ENCODE results near the gene NKAIN1. TPM values are rescaled to one million over a fixed set of nuclear protein-coding genes. Genes with fewer than 3 reads are reported as not detected.
"Not testable (repeated sequence)": the region's sequence is repeated elsewhere in the genome, so short reads cannot be mapped to it uniquely, and the experiment has no call there.

The NKAIN1 gene
- total RNA-seq, 1 experiment from 2014 or later = 36.8 TPM

GRCh38 chr1:31198600-31198999, 41.1 kb downstream of the NKAIN1 start:
- TF ChIP-seq PREB (CRISPR knock-in tag; IDR thresholded peaks at IDR 0.05; ENCODE audit: borderline replicate concordance) = no peak
- H3K4me1 Mint-ChIP-seq = peaks cover 22% of the 10 kb centered on the region
- ATAC-seq (peak; percentile 31; the same call in 1 of the 2 replicates), DNase-seq (ENCODE audit: low spot score) (no peak)
- ChIA-PET CTCF (interaction anchor here (0.6 to 4.5 kb wide), 5 partner anchors 9 to 365 kb away, joined by 3 to 69 read pairs (median 5); no protein-coding TSS in a partner anchor), POLR2A (no interaction called here)
- H3K27me3 Mint-ChIP-seq (ENCODE audit: low read depth) = no peaks in the 10 kb centered on the region
- H3K27ac Mint-ChIP-seq = no peak overlapping the region
- H3K9me3 Mint-ChIP-seq = no peaks in the 10 kb centered on the region
- no peak overlapping the region for H3K4me3 Mint-ChIP-seq
- no peaks in the 10 kb centered on the region for H3K36me3 Mint-ChIP-seq

GRCh38 chr1:31198150-31198549, 41.5 kb downstream of the NKAIN1 start:
- no peak overlapping the region for H3K4me3 Mint-ChIP-seq
- CTCF ChIA-PET = interaction anchor here (0.9 to 4.5 kb wide), 3 partner anchors 8 to 366 kb away, joined by 4 to 69 read pairs (median 6); no protein-coding TSS in a partner anchor
- H3K27ac Mint-ChIP-seq = 0 out of 2 replicates have a peak overlapping the region, but pooled peaks have one; percentile 20
- POLR2A ChIA-PET = no interaction called here
- no peaks in the 10 kb centered on the region for H3K27me3 Mint-ChIP-seq (ENCODE audit: low read depth)
- no peaks in the 10 kb centered on the region for H3K36me3 Mint-ChIP-seq
- H3K4me1 Mint-ChIP-seq = peaks cover 22% of the 10 kb centered on the region
- DNase-seq (ENCODE audit: low spot score) (no peak), ATAC-seq (no peak)
- no peak for TF ChIP-seq ERG (CRISPR knock-in tag; IDR thresholded peaks at IDR 0.05)
- no peak for TF ChIP-seq ATF6 (CRISPR knock-in tag; IDR thresholded peaks at IDR 0.05)
- TF ChIP-seq NR3C1 (CRISPR knock-in tag; conservative IDR thresholded peaks at IDR 0.05; ENCODE audit: low read depth) = no peak
- no peak for TF ChIP-seq ZNF671 (CRISPR knock-in tag; IDR thresholded peaks at IDR 0.05)
- TF ChIP-seq TEAD4 (CRISPR knock-in tag; IDR thresholded peaks at IDR 0.05) = no peak
- TF ChIP-seq NFE2L1 (CRISPR knock-in tag; IDR thresholded peaks at IDR 0.05) = no peak
- no peak for TF ChIP-seq SOX15 (CRISPR knock-in tag; IDR thresholded peaks at IDR 0.05)
- no peaks in the 10 kb centered on the region for H3K9me3 Mint-ChIP-seq

GRCh38 chr1:31196685-31197084, 43.0 kb downstream of the NKAIN1 start:
- Mint-ChIP-seq H3K27me3 (ENCODE audit: low read depth) (no peaks in the 10 kb centered on the region), H3K27ac (no peak overlapping the region), H3K4me3 (no peak overlapping the region), H3K36me3 (no peaks in the 10 kb centered on the region), H3K9me3 (no peaks in the 10 kb centered on the region), H3K4me1 (peaks cover 22% of the 10 kb centered on the region)
- DNase-seq (ENCODE audit: low spot score) = no peak
- ATAC-seq = no peak
- ChIA-PET CTCF (interaction anchor here (0.6 to 4.5 kb wide), 3 partner anchors 13 to 1893 kb away, joined by 3 to 69 read pairs (median 3); no protein-coding TSS in a partner anchor), POLR2A (no interaction called here)
- TF ChIP-seq ZNF219 (CRISPR knock-in tag; IDR thresholded peaks at IDR 0.05; ENCODE audit: borderline replicate concordance) = no peak
- no peak for TF ChIP-seq ZNF416 (CRISPR knock-in tag; IDR thresholded peaks at IDR 0.05)
- no peak for TF ChIP-seq FOXP1 (CRISPR knock-in tag; IDR thresholded peaks at IDR 0.05; ENCODE audit: borderline replicate concordance)
- TF ChIP-seq USF2 (CRISPR knock-in tag; IDR thresholded peaks at IDR 0.05) = no peak
- no peak for TF ChIP-seq ELF4 (CRISPR knock-in tag; IDR thresholded peaks at IDR 0.05; ENCODE audit: low read depth)
- no peak for TF ChIP-seq CREM (CRISPR knock-in tag; IDR thresholded peaks at IDR 0.05)
- no peak for TF ChIP-seq ZNF396 (CRISPR knock-in tag; IDR thresholded peaks at IDR 0.05; ENCODE audit: borderline replicate concordance)
- TF ChIP-seq FOXK1 (CRISPR knock-in tag; IDR thresholded peaks at IDR 0.05) = no peak

GRCh38 chr1:31195267-31195666, 44.4 kb downstream of the NKAIN1 start:
- POLR2A ChIA-PET = interaction anchor here (0.7 to 1.0 kb wide), 2 partner anchors 21 to 101 kb away, joined by 3 to 4 read pairs; partner anchors contain the start of genes SNRNP40 and ZCCHC17
- ATAC-seq; H3K27me3 Mint-ChIP-seq (ENCODE audit: low read depth); DNase-seq (ENCODE audit: low spot score); H3K36me3 Mint-ChIP-seq; H3K27ac Mint-ChIP-seq; H3K4me3 Mint-ChIP-seq; H3K9me3 Mint-ChIP-seq: not testable (repeated sequence)
- CTCF ChIA-PET = interaction anchor here (0.6 to 5.0 kb wide), 12 partner anchors 9 to 1600 kb away, joined by 3 to 64 read pairs (median 4); no protein-coding TSS in a partner anchor
- peaks cover 22% of the 10 kb centered on the region for H3K4me1 Mint-ChIP-seq
